ENCODE measurements around the gene AXIN2. TPM values are rescaled to one million over a fixed set of nuclear protein-coding genes. Genes with fewer than 3 reads are reported as not detected.

AXIN2 gene, protein sequence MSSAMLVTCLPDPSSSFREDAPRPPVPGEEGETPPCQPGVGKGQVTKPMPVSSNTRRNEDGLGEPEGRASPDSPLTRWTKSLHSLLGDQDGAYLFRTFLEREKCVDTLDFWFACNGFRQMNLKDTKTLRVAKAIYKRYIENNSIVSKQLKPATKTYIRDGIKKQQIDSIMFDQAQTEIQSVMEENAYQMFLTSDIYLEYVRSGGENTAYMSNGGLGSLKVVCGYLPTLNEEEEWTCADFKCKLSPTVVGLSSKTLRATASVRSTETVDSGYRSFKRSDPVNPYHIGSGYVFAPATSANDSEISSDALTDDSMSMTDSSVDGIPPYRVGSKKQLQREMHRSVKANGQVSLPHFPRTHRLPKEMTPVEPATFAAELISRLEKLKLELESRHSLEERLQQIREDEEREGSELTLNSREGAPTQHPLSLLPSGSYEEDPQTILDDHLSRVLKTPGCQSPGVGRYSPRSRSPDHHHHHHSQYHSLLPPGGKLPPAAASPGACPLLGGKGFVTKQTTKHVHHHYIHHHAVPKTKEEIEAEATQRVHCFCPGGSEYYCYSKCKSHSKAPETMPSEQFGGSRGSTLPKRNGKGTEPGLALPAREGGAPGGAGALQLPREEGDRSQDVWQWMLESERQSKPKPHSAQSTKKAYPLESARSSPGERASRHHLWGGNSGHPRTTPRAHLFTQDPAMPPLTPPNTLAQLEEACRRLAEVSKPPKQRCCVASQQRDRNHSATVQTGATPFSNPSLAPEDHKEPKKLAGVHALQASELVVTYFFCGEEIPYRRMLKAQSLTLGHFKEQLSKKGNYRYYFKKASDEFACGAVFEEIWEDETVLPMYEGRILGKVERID
- polyA plus RNA-seq: 0.40 TPM

DNA sequence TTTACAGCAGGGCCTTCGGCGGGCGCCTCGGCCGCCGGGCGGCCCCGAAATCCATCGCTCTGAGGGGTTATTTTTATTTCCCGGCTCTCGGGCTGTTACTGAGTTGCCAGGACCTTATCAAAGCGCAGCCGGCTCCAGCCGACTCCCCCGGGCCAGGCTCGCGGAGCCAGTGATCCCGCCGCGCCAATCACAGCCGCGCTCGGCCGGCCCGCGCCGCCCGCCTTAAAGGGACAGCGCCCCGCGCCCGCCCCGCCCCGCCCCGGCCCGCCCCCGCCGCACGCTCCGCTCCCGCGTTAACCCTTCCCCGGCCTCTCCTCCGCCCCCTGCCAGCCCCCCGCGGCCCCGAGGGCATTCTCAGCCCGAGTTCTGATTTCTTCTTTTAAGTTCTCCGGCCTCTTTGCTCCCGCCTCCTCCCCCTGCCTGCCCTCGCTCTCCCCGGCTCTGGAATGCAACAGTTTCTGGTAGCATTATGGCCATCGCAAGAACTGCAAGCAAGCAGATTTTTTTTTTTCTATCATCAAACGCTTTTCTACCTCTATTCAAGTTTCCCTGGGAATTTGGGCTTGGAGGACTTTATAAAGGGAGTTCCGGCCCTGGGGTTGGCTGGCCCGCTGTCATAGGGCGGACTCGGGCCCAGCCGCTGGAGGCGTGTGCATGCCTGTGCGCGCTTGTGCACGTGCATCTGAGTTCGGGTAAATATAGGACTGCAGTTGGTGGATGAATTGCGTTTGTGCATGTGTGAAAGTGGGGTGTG is at the start of gene AXIN2:
Gene AXIN2, minus strand, starts transcription at position 197 of the 754 bp plus-strand sequence. CDS start 3,028 bp downstream, outside the sequence.
- H3K36me3 Mint-ChIP-seq: no peaks in the 10 kb centered on the region
- H3K4me1 Mint-ChIP-seq: peaks cover 5 to 7% (median 7%) of the 10 kb centered on the region in 3 donors
- peaks cover 19% of the 10 kb centered on the region for H3K27me3 Mint-ChIP-seq
- H3K9me3 Mint-ChIP-seq: peaks cover 0 to 2% (median 2%) of the 10 kb centered on the region in 3 donors
- peak within 1 kb of the TSS; percentile 69 to 92 (median 86) for H3K4me3 Mint-ChIP-seq
- H3K27ac Mint-ChIP-seq: peak within 1 kb of the TSS; percentile 80 to 84 (median 82)

DNA sequence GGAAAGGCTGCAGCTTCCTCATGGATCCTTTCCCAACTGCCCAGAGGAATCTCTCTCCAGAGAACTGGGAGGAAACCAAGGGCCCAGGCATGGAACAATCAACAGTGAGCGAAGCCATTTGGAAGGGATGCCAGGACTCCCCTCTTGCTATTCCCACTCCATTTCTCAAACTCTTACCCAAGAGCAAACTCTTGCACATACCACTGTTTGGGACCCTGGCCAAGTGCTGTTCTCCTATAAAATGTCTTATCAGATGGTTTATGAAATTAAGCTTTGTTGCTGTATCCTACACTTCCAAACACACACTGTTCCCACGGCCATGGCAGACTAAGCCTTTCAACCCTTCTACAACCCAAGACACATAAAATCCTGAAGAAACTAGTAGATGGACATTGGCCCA is 48.3 kb upstream of the AXIN2 start:
- no peaks in the 10 kb centered on the region for H3K4me1 Mint-ChIP-seq
- no peak overlapping the region for H3K27ac Mint-ChIP-seq
- H3K9me3 Mint-ChIP-seq: peaks cover 0 to 3% (median 2%) of the 10 kb centered on the region in 3 donors
- peaks cover 3% of the 10 kb centered on the region for H3K27me3 Mint-ChIP-seq
- peaks cover 2% of the 10 kb centered on the region for H3K36me3 Mint-ChIP-seq
- no peak overlapping the region for H3K4me3 Mint-ChIP-seq

DNA sequence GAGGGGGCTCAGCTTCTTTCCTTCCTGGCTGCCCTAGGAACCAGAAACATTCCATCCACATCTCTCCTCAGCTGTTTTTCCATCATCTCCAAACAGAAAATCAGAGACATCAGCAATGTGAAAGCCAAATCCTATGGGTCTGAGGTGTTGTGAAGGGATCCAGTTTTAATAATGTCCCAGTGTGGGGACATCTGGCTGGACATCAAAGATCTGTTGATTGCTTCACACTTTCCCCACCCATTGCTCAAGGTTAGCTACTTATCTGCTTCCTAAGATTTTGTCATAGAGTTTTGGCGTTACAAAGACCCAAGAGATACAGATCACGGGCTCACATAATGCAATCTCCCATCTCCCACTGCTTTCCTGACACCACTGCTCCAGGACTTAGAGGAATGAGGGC is 47.8 kb upstream of the AXIN2 start:
- H3K4me3 Mint-ChIP-seq: no peak overlapping the region
- H3K4me1 Mint-ChIP-seq: no peaks in the 10 kb centered on the region
- H3K27ac Mint-ChIP-seq: no peak overlapping the region
- peaks cover 3% of the 10 kb centered on the region for H3K27me3 Mint-ChIP-seq
- peaks cover 2% of the 10 kb centered on the region for H3K36me3 Mint-ChIP-seq
- peaks cover 0 to 3% (median 2%) of the 10 kb centered on the region in 3 donors for H3K9me3 Mint-ChIP-seq

DNA sequence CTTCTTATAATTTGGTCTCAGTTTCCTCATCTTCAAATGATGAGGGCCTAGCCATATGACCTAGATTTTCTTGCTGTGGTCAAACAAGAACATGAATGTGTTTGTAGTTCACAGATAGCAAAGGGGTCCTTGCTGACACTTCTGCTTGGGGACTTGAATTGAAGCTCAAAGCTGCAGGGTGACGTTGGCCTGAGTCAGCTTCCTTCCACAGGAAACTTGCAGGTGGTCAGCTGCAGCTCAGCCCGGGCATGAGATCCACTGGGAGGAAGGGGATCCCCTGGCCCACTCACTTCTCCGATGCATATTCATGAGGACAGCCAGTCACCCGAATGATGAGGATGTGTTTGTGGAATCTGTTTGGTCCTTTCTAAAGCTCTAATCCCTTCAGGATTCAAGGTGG is 42.6 kb upstream of the AXIN2 start:
- Mint-ChIP-seq H3K4me1 (no peaks in the 10 kb centered on the region), H3K36me3 (no peaks in the 10 kb centered on the region), H3K27ac (no peak overlapping the region), H3K4me3 (no peak overlapping the region), H3K9me3 (peaks cover 0 to 6% (median 0%) of the 10 kb centered on the region in 3 donors), H3K27me3 (no peaks in the 10 kb centered on the region)

DNA sequence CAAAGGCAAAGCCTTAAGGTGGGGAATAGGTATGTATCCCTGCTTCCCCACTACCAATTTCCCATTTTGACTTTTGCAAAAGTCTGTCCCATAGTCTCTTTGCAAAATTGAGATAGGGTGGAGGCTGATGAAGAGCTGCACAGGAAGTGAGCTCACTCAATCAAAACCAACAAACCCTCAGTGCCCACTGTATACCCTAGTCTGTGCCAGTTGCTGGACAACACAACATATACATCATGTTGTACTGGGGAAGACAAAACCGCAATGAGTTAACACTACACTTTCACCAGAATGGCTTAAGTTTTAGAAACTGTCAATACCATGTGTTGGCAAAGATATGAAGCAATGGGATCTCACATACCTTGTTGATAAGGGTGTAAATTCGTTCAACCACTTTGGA is 40.4 kb upstream of the AXIN2 start:
- peaks cover 0 to 10% (median 0%) of the 10 kb centered on the region in 3 donors for H3K9me3 Mint-ChIP-seq
- H3K27me3 Mint-ChIP-seq: no peaks in the 10 kb centered on the region
- no peaks in the 10 kb centered on the region for H3K36me3 Mint-ChIP-seq
- H3K4me1 Mint-ChIP-seq: no peaks in the 10 kb centered on the region
- H3K27ac Mint-ChIP-seq: no peak overlapping the region
- H3K4me3 Mint-ChIP-seq: no peak overlapping the region

DNA sequence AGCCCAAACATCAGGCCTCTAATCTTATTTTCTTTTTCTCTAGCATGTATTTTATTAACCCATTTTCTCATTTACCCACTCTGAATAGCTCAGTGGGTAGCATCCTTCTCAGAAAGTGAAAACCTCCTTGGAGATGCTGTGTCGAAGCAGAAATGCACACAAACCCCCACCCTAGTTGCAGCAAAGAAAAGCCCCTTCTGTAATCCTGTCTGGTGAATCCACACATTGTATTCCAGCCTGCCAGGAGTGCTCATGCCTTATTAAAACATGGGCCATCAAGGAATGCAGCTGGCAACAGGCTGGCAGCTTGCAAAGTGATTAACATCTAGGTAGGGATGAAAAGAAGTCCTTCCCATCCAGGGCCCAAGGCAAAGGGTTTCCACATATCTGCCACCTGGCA is 39.7 kb upstream of the AXIN2 start:
- H3K27ac Mint-ChIP-seq: no peak overlapping the region
- H3K36me3 Mint-ChIP-seq: no peaks in the 10 kb centered on the region

DNA sequence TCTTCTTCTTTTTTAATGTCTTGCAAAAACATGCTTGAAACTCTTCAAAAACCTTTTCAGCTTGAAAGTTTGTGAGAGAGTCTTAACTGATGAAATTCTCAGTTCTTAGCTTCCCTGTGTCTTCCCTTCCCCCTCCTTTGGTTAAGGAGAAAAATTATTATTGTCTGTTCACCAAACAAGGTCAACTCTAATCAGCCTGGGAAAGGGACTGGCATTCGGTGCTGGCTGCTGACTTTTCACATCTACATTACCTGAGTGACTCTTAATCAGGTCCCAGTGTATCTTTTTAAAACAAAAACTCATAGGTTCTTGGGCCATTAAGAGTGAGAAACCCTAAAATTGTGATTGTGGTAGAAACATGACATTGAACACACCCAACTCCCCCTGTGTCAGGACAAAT is 39.1 kb upstream of the AXIN2 start:
- no peak overlapping the region for H3K27ac Mint-ChIP-seq
- H3K36me3 Mint-ChIP-seq: no peaks in the 10 kb centered on the region
- no peaks in the 10 kb centered on the region for H3K4me1 Mint-ChIP-seq
- no peak overlapping the region for H3K4me3 Mint-ChIP-seq
- H3K27me3 Mint-ChIP-seq: no peaks in the 10 kb centered on the region
- peaks cover 0 to 8% (median 0%) of the 10 kb centered on the region in 3 donors for H3K9me3 Mint-ChIP-seq

More for the DNA sequence above, 39.7 kb upstream of the AXIN2 start:
- Mint-ChIP-seq H3K4me1 (no peaks in the 10 kb centered on the region), H3K4me3 (no peak overlapping the region), H3K9me3 (peaks cover 0 to 10% (median 0%) of the 10 kb centered on the region in 3 donors), H3K27me3 (no peaks in the 10 kb centered on the region)

DNA sequence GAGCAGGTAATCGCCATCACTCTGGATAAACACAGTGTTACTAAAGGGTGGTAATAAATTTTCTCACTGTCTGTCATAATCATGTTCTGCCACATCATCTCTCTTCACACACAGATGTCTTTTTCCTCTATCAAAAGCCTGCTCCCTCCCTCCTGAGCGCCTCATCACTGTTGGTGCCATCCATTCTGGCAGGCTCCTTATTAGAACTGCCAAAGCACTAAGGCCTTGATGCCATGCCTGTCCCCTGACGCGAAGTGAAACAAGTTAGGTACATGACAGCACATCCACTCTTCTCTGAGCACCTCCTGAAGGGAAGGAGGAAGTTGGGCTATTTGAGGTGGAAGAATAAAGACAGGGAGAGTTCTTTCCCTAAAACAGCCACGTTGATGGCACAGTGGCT is 38.2 kb upstream of the AXIN2 start:
- H3K27me3 Mint-ChIP-seq: no peaks in the 10 kb centered on the region
- no peak overlapping the region for H3K4me3 Mint-ChIP-seq
- peaks cover 0 to 8% (median 0%) of the 10 kb centered on the region in 3 donors for H3K9me3 Mint-ChIP-seq
- no peaks in the 10 kb centered on the region for H3K4me1 Mint-ChIP-seq
- H3K36me3 Mint-ChIP-seq: no peaks in the 10 kb centered on the region
- no peak overlapping the region for H3K27ac Mint-ChIP-seq

DNA sequence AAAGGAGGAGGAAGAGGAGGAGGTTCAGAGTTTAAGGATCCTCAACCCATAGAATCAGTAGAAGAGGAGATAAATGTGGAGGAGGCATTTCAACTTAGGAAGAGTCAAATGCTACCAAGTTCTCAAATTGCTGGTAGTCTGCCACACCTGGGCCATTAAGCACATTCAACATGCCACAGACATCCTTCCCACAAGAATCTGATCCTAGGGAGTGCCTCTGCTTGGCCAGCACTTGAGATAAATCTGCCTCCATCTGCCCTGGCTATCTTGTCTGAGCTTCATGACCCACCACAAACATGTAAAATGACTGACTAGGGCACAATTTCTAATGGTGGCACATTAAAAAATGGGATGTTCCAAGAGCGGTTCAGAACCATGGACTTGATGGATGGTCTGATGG is 37.3 kb upstream of the AXIN2 start:
- H3K4me1 Mint-ChIP-seq: peaks cover 0 to 4% (median 2%) of the 10 kb centered on the region in 3 donors
- no peak overlapping the region for H3K27ac Mint-ChIP-seq
- H3K27me3 Mint-ChIP-seq: peaks cover 4% of the 10 kb centered on the region
- peaks cover 0 to 8% (median 0%) of the 10 kb centered on the region in 3 donors for H3K9me3 Mint-ChIP-seq
- no peak overlapping the region for H3K4me3 Mint-ChIP-seq
- no peaks in the 10 kb centered on the region for H3K36me3 Mint-ChIP-seq

DNA sequence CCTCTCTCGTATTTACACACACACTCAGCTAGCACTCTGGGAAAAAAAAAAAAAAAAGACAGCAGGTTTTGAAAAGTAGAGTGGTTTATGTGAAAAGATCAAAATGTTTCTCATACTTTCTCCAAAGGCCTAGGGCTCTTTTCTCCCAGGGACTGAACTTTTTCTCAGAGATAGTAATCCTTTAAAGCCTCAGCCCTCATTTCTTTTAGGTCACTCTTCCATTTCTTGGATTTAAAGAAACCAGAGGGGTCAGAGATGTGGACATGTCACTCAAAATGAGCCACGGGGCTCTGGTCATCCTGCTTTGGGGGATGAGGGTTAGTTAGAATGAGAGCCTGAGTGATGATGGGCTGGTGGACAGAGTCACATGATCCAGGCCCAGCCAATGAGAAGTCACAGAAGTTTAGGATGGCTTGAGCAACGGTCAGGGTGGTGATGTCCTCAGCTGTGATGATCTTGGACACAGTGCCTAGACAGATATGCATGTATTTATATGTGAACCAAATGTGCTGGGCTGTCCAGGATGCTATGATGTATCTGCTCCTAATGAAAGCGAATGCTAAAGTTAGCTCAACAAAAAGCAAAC is 33.7 kb upstream of the AXIN2 start:
- Mint-ChIP-seq H3K27me3 (peaks cover 7% of the 10 kb centered on the region), H3K4me3 (no peak overlapping the region), H3K27ac (no peak overlapping the region), H3K9me3 (peaks cover 0 to 4% (median 0%) of the 10 kb centered on the region in 3 donors), H3K36me3 (no peaks in the 10 kb centered on the region), H3K4me1 (peaks cover 0 to 6% (median 2%) of the 10 kb centered on the region in 3 donors)

DNA sequence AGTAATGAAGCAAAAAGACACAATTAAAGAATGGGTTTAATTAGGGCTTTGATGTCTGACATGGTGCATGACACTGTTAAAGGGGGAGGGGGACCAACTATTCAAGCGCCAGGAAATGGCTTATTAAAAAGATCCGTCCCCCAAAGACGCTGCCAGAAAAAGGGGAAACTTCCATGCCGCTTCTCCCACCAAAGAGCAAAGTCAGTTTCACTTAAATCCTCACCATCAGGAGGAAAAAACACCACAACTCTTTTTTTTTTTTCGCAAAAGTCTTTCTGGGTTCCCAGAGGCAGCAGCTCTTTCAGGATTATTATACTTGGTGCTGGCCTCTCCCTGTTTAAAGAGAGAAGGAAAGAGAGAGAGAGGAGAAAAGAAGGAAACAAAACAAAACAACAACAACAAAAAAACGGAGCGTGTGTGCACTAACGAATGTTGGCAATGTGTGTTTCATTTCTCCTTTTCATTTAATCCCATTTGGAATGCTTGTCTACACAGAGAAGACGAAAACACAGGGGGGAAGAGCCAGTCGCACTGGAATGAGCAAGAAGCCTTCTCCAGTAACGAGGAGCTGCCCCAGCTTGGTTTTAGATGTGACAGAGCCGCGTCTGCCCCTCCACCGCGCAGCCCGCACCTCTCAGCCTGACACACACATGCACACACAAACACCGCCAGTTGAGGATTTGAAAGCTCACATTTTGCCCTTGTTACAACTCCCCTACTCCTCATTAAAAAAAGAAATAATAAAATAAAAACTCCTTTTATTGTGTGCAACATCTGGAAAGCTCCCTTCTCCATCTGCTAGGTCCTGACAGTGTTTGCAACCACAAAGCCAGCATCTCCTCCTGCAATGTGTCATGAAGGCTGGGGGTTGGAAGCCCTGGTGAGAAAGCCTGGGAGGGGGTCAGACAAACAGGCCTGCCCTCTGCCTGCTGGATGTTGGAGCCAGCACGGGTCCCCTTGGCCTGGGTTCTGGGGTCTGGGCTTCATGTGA is 32.7 kb upstream of the AXIN2 start:
- Mint-ChIP-seq H3K4me1 (peaks cover 0 to 6% (median 2%) of the 10 kb centered on the region in 3 donors), H3K9me3 (peaks cover 0 to 5% (median 0%) of the 10 kb centered on the region in 3 donors), H3K4me3 (peak overlapping the region in 2 of 4 donors; percentile 17 to 50), H3K27me3 (peaks cover 11% of the 10 kb centered on the region), H3K27ac (no peak overlapping the region), H3K36me3 (no peaks in the 10 kb centered on the region)

DNA sequence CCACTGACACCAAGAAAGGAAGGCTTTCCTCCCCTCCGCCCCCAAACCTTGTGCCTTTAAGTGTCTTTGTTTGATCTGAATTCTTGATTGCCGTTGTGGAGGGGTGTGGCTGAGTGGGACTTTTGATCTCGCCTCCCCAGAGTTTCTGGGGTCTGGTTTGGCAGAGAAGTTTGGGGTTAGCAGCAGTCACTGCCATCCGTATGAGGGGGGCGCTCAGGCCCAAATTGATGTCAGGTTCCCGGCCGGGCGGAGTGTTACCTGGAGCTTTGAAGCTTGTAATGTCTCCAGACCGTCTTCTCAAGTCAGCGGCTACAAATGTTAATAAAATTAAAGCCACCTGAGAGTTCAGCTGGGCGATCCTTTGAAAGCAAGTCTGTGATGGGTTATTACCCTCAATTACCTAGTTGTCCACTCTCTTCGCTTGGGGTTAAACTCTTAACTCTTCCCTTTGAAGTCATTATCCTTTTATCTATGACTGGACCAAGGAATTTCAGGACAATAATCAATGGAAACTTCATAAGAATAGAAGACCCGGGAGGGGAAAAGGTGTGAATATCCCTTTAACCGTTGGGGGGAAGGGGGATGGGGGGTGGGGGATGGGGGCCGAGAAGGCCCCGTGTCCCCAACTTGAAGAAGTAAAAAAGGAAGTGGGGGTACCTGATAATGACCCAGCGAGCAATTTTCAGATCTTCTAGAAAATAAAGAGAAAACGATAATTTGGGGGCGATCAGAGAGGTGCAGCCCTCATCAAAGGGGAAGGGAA is 31.8 kb upstream of the AXIN2 start:
- peak overlapping the region in 1 of 4 donors; percentile 50 for H3K4me3 Mint-ChIP-seq
- H3K27me3 Mint-ChIP-seq: peaks cover 11% of the 10 kb centered on the region

More for the DNA sequence above, 31.8 kb upstream of the AXIN2 start:
- no peak overlapping the region for H3K27ac Mint-ChIP-seq
- peaks cover 0 to 6% (median 2%) of the 10 kb centered on the region in 3 donors for H3K4me1 Mint-ChIP-seq
- H3K9me3 Mint-ChIP-seq: peaks cover 0 to 4% (median 0%) of the 10 kb centered on the region in 3 donors
- no peaks in the 10 kb centered on the region for H3K36me3 Mint-ChIP-seq
